HG02981 (cell line): Measurements from ENCODE around the gene SYNGR3.

Experiments used
- ATAC-seq: cut with Tn5 transposase; IDR thresholded peaks from one replicate; pipeline ENCODE4 v1.9.1; 2021; ENCODE audit warnings: mild to moderate bottlenecking, moderate library complexity; ENCODE audit not compliant: unreplicated experiment

SYNGR3 gene

DNA sequence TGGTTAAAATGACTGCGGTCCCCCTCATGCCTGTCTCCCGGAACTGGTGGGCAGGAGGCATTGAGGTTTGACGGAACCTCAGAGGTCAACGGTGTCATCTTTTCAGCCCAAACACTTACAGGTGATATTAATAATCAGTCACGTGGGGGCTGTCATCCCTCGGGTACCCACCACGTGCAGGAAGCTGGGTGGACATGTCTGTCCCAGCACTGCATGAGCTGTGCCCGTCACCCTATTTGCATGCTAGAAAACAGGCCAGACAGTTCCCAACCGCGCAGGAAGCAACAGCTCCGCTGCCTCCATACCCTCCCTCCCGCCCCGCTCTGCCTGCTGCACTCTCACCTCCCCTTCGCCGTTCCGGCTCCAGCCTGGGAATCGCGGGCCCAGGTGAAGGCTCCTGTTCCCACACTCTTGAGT lies 1.4 kb downstream of the SYNGR3 start:
- peak; percentile 31 for ATAC-seq

DNA sequence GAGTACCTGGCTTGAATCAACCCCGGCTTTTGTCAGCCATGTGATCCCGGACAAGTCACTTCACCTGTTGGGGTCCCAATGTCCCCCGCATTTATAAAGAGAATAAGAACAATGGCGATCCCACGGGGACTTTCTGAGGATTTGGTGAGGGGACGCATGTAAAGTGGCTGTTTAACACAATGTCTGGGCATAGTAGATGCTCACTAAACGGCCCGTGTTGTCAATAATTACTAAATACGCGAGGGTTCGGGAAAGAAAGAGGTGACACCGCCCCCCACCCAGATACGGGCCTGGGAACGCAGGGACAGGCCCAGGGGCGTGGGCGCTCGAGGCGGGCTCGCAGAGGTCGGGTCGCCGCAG lies 1.8 kb downstream of the SYNGR3 start:
- ATAC-seq: no peak

DNA sequence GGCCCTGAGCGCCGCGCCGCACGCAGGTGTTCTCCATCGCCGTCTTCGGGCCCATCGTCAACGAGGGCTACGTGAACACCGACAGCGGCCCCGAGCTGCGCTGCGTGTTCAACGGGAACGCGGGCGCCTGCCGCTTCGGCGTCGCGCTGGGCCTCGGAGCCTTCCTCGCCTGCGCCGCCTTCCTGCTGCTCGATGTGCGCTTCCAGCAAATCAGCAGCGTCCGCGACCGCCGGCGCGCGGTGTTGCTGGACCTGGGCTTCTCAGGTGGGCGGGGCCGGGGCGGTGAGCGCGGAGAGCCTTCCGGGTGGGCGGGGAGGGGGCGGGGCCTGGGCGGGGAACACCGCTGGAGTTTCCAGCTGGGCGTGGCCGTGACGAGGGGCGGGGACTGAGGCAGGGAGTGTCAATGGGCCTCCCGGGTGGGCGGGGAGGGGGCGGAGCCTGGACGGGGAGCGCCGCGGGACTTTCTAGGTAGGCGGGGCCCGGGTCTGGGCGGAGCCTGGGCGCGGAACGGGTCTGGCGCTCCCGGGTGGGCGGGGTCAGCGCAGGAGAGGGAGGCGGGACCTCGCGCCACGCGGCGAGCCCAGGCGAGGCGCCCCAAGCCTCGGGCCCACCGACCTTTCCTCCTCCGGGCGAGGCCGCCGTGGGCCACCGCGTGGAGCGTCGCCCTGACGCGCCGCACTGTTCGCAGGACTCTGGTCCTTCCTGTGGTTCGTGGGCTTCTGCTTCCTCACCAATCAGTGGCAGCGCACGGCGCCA lies 2.4 kb downstream of the SYNGR3 start:
- ATAC-seq: peak; percentile 43

DNA sequence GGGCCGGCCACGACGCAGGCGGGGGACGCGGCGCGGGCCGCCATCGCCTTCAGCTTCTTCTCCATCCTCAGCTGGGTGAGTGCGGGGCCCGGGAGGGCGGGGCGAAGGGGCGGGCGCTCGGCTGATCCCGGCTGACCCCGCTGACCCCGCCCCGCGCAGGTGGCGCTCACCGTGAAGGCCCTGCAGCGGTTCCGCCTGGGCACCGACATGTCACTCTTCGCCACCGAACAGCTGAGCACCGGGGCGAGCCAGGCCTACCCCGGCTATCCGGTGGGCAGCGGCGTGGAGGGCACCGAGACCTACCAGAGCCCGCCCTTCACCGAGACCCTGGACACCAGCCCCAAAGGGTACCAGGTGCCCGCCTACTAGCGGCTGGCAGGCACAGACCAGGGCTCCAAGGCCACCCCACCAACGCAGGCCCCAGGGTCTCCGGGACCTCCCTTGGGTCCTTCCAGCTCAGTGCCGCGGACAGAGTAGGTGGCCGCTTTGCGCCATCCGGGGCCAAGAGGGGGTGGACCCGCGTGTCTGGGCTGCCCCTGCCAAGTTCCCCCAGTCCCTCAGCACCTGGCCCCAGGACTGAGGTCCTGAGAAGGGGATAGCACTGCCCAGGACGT lies 3.0 kb downstream of the SYNGR3 start:
- ATAC-seq: no peak

DNA sequence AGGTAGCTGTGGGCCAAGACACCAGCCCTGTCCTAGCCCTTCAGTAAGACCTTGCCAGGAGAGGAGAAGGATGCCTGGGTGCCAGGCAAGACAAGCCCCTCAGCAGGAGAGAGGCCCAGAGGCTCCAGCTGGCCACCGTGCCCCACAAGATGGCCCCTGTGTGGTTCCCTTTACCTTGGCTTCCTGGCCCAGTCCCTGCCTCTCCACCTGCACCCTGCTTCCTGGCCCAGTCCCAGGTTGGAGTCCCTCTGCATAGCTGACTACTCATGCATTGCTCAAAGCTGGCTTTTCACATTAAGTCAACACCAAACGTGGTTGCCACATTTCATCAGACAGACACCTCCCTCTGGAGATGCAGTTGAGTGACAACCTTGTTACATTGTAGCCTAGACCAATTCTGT lies 4.0 kb downstream of the SYNGR3 start:
- ATAC-seq: no peak

DNA sequence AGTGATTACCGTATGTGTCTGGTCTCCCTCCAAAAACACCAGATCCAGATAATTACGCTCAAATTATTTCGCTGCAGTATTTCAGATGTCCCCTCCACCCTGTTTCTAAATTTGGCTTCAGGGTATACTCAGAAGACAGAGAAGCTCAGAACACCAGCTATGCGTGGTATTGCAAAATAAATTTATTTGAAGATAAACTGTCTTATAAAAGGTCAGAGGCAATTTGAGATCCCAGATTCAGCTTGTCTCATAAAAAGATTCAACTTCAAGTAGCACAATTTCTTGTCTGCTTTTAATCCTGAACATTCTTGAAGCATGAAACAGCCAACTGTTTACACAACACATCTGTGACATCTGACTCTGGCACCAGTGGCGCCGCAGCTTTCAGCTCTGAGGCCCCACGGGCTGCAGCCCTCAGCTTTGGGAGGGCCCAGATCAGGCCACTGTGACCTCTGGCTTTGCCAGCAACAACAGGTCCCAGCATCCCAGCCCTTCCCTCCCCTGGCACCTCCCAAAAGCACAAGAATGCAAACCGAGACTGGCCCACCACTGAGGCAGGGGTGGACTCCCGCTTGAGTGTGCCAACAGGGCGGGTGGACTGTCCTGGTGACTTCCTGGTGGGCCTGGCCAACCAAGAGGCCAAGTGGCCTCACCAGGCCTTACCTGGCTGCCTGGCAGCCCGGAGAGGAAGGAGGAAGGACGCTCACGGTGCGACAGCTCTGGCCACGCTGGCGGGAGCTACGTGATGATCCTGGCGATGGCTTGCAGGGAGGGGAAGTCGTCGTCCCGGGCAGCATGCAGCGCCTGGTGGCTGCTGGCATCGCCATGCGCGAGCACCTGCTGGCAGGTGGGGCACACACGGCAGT lies 8.0 kb downstream of the SYNGR3 start:
- ATAC-seq: no peak

DNA sequence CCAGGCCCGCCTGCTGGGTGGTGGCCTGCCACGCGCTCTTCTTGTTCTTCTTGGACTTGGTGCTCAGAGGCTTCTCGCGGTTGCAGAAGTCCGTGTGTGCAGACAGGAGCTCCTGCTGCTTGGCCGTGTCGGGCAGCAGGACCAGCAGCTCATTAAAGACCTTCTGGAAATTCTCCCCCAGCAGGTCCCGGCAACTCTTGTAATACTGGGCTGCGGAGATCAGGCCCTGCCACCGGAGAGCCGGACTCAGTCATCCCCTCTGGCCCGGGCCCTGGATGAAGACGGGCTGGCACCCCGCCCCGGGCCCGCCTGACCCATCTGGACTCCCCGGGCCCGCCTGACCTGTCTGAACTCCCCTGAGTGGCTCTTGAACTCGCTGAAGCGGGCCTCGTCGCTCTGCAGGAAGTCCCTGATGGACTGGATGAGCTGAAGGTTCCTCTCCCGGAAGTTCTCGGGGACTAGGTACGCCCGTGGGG lies 8.6 kb downstream of the SYNGR3 start:
- no peak for ATAC-seq

DNA sequence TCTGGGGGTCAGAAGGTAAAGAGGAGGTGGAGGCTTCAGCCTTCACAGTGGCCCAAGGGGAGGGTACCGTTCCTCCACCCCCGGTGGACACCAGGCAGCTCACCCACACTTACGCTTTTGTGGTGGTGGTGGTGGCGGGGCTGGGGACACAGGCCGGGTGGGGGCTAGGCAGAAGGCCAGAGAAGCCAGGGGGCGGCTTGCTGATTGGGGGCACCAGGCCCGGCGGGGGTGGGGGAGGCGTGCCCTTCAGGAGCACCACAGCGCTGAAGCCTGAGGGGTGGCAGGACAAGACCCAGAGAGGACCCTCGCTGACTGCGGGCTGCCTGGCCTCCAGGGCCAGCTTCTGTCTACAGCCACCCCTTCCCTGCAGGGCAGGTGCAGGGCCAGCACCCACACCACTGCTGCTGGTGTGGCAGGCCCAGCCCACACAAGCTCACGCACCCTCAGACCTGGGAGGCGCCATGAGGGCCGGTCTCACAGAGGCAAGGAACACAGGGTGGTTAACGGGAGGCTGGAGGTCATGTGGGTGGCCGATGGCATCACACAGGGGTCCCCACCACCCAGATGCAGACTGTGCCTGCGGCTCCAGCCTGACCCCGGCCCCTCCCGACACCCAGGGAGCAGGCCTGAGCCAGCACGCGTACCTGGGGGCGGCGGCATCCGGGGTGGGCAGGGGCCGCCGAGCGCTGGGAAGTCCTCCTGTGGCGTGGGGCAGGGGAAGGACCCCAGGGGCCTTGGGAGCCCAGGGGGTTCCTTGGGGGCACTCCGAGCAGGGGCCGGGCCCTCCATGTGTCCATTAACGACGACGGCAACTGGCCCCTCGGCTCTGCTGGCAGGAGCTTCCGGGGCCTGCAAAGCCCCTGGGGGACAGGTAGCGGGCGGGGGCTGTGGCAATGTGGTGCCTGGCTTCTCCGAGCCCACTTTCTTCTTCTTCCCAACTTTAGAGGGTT lies 9.4 kb downstream of the SYNGR3 start:
- ATAC-seq: no peak

DNA sequence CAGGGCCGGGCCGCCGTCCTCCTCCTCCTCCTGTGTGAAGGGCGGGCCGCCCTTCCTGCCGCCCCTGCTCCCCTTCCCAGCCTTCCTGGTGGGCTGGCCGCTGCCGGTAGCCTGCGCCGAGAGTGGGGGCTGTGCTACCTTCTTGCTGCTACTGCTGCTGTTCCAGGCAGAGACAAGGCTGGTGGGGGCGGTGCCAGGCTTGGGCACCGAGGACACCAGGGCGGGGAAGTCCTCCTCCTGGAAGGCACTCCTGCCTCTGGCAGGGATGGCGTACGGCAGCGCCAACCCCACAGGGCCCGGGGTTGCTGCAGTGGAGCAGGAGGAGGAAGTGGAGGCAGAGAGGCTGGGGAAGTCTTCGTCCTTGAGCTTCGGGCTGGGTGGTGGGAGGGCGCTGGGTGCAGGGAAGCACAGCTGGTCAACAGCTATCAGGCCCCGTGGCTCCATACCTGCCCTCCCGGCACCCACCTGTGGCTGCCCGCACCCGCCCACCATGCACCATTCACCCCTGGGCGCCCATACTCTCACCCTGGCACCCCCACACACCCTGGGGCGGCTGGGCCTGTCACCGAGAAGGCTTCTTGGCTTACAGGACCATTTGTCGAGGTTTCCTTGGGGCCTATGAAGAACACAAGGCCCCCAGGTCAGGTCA lies 10.2 kb downstream of the SYNGR3 start:
- ATAC-seq: no peak

DNA sequence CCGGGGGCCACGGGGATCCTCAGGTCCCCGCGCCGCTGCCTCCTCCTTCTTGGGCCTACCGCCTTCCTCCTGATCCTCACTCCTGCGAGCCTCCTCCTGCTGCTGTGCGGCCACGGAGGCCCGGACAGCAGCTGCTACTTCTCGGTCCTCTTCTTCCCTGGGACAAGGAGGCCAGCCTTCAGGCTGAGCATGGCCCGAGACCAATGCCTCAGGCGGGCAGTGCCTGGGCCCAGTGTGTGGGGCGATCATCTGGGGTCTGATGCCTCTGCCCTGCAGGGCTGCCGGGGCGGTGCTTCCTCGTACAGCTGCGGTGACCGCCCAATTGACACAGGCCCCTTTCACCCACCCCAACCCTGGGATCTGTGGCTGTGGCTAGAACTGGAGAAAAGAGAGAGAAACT lies 11.3 kb downstream of the SYNGR3 start:
- no peak for ATAC-seq

DNA sequence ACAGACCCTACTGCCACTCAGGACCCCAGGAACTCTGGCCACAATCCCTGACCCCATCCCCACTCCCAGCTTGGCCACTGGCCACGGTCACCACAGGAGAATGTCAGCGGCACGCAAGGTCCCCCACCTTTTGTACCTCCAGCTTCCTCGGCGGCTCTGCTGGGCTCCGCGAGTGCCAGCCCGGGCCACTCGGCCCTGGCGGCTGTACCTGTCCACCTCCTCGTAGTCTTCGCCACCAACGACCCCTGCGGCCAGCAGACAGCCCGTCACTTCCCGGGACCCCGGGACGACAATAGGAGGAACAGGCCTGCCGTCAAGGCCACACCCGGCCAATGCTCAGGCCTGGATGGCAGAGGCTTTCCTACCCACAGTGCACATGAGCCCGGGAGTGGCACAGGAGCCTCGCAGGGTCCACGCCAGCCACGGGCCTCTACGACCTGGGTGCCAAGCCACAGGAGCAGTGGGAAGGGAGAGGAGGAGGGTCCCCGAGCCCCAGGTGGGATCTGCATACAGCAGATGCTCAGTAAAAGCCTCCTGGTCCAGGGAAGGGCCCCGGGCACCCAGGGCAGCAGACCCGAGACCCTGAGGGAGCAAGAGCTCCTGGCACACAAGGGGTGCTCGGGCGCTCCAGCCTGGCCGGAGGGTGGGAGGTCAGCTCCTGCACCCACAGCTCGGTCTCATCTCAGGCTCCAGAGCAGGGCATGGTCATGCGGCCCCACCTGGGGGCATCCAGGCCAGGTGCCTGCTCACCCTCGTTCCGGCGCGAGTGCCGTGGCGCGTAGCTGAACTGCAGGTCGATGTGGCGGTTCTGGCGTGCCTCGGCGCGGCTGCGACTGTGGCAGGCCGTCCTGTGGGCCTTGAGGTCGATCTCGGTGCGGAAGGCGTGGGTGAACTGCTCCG lies 11.9 kb downstream of the SYNGR3 start:
- no peak for ATAC-seq

DNA sequence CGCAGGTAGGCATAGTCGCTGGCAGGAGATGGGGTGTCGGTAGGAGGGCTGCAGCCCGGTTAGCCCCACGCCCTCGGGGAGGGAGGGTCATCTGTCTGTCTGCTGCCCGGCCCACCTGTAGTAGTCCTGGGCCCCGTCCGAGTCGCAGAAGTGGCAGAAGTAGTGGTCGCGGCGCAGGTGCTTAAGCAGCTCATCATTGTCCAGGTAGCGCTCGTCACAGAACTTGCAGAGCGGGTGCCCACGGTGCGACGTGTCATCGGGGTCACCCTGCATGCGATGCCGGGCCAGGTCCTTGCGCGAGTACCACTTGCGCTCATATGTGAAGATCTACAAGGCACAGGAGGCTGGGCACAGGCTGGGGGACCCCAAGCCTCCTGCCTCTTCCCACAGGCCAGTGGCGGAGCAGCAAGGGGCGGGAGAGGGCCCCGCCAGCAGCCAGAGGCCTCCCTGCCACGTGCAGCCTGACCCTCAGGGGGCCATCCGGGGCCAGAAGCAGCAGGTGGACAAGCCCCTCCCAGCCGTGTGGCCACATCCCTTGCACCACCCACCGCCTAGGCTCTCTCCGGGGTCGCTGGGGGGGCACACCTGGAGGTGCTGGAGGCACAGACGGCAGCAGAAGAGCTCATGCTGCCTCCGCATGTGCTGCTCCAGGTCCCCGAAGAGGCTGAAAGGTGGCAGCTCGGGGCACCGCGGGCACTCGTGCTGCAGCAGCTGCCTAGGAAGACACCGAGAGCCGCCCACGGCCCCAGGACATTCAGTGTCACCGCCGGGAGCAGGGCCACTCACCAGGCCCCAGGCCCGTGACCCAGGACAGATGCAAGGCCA lies 12.8 kb downstream of the SYNGR3 start:
- ATAC-seq: no peak

DNA sequence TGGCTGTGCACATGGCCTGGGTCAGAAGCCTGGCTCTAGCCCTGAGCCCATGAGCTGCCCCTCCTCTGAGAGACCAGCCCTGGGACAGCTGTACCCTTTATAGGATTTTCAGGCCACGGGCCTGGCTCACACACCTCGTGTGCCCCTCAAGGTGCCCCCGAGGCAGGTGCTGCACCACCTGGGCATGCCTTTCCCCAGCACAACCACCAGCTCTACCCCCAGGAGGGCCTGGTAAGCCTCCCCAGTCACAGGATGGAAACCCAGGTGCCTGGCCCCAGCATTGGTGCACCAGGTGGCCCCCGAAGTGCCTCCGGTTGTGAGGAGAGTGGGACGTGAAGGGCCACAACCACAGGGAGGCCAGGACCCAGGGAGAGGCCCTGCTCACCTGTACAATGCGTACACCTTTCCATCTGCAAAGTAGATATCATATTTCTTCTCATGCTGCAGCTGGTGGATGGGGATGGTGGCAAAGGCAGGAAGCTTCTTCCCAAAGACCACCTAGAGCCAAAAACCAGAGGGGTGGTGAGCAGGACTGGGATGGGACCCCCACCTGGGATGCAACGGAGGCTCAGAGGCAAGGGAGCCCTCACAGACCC lies 13.6 kb downstream of the SYNGR3 start:
- ATAC-seq: no peak

DNA sequence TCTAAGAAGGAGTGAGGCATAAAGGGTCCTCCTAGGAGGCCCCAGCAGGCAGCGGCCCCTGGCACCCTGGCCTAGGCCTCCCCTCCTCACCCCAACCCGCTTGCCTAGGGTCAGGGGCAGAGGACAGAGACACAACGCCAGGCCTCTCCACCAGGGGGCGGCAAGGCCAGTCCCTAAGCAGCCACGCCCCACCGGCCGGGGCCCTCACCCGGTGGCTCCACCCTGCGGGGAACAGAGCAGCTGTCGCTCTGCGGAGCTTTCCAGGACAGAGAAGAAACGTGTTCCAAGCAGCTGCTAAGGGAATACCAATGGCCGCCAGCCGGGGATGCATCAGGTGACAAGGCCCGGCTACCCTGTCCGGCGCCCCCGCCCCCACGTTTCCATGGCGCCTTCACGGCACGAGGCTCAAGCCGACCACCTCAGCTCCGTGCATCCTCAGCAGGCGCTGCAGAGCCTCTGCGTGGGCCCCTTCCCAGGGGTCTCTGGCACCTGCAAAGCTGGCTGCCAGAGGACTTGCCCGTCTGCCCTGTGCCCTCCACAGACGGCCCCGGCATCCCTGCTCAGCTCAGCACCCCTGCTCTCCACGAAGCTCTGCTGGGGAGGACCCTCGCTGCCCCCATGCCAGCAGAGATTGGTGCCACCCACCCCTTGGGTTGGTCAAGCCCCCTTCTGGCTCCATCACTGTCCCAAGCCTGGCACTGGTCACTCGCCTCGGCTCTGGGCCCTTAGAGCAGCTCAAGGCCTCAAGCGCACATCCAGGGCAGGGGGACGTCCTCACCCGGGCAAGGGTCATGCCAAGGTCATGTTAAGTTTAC lies 14.3 kb downstream of the SYNGR3 start:
- ATAC-seq: peak; percentile 64

DNA sequence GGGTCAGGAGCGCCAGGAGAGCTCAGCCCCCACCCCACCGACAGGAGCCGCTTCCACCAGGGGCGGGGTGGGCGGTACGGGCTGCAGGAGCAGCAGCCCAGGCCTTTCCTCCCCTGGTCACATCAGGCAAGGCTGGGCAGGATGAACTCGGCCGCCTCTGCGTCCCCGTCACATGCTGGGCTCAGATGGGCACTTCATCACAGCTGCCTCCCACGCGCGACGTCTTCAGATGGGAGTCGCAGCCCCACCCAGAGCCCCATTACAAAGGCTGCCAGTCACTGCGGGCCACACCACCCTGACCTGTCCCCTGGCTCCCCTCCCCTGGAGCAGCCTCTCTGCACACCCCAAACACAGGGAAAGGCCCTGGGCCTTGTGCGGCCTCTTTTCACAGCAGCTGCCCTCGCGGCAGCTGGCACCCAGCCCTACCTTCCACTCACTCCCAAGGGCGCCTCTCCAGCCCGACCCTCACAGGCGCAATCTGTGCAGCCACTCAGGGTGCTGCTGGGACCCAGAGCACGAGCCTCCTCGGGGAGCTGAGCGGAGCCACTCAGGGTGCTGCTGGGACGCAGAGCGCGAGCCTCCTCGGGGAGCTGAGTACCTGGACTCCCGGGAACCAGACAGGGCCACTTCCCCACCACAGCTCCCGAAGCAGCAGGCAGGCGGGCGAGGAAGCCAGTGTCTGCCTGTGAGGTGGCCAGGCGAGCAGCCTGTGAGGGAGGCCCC lies 15.2 kb downstream of the SYNGR3 start:
- ATAC-seq: no peak

DNA sequence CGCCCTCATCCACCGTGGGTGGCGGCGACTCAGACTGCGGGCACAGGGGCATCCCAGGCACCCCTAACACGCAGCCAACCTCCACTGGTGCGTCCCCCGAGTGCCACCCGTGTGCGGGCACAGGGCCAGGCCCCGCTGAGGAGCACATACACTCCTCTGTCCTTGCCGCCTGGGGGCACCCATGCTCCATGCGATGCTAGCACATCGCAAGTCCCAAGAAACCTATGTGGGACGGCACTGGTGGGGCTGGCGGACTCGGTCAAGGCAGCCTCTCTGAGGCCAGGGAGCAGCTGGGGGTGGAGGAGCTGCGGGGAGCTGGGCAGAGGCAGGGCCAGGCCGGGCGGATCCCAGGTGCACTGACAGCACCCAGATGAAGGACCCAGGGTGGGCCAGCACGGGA lies 15.9 kb downstream of the SYNGR3 start:
- no peak for ATAC-seq
